HG03095 (cell line): ENCODE data around the gene PRMT5.
A peak's percentile ranks its signal among the peaks of the same experiment; 100 is the strongest.
"Not testable (repeated sequence)": the region's sequence is repeated elsewhere in the genome, so short reads cannot be mapped to it uniquely, and the experiment has no call there.

Experiments used
- ATAC-seq: cut with Tn5 transposase; IDR thresholded peaks from one replicate; pipeline ENCODE4 v1.9.1; 2021; ENCODE audit warnings: moderate library complexity; ENCODE audit not compliant: unreplicated experiment

Gene PRMT5

GRCh38 chr14:22929104-22929960, at the start of gene PRMT5:
PRMT5 (minus strand) TSS chr14:22929376; CDS start chr14:22929361, 15 bp downstream.
- peak; percentile 88 for ATAC-seq

DNA sequence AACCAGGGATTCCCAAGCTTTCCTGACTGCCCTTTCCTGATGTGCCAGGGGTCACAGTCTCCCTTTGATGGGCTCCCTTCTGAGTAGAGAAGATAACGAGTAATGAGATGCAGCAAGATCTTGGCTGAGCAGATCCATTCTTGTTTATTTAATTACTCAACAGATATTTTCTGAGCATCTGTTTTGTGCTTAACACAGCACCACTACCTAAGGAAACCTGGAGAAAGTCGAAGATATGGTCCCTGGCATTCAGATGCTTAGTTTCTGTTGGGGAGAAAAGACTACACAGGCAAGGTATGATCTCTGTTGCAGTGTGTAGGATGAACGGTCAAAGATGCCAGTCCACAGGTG, 49.3 kb upstream of the PRMT5 start:
- no peak for ATAC-seq

DNA sequence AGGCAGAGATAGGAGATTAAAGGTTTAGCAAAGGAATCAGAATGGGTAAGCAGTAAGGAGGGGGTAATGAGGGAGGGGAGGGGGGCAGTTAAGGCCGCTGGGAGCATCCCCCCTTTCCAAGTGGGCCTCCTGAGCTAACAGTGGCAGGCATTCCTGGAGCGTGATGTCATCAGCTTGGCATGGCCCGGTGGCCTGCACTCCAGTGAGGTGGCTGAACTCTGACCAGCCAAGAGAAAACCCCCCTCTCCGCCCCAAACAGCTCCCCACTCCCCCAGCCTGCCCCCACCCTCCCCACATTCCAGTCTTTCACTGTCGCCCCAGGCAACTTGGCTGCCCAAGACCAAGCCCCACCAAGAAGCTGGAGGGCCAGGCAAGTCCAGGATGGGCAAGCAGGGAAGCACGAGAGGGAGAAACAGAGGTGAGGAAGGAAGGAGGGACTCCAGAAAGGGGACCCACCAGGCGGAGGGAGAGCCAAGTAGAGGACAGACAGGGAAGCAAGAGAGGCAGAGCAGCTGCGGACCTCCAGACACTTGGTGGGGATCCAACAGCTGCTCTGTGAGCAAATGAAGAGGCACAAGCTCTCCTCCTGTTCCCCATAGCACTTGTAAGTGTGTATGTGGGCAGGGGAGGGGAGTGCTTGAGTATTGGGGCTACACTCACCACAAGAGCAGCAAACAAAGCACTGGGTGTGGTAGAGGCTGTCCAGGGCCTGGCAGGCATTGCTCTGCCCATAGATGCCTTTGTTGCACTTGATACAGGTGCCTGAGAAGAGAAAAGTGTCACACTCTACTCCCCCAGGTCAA, 48.7 kb upstream of the PRMT5 start:
- no peak for ATAC-seq

- ATAC-seq: no peak
Measured at GRCh38 chr14:22977434-22977683, 48.2 kb upstream of the PRMT5 start.

DNA sequence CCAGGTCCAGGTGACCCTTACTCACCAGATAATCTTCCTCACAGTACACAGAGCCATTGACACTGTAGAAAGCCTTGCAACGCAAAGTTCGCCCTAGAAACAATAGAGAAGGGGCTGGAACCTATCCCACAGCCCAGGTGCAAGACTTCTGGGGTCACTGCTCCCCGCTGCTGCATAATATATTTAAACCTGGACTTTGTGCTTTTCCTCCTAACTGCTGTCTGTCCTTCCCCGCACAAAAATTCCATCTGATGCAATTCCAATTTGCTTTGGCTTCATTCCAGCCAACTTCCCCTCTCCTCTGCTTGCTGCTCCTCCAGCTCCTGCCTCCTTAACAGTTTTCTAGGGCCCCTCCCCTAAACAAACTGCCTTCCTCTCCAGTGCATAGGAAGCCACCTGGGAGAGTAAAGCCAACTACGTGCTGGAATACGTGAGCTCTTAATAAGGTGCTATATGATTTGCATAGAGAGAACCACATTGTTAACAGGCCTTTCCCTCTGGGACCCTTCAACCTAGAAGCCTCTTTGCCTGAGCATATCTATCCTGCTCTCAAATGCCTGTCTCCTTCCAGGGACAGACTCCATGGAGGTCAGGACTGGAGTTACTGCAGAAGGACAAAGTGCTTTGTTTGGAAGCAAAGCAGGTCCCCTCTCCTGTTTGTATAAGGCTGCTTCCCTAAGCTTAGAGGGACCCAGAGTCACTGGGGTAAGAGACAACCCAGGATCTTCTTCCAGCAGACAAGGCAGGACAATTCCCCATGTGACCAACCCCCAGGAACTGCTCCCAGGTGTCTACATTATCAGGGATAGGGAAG, 47.7 kb upstream of the PRMT5 start:
- ATAC-seq: no peak

- ATAC-seq: no peak
Measured at GRCh38 chr14:22974530-22975313, 45.5 kb upstream of the PRMT5 start.

DNA sequence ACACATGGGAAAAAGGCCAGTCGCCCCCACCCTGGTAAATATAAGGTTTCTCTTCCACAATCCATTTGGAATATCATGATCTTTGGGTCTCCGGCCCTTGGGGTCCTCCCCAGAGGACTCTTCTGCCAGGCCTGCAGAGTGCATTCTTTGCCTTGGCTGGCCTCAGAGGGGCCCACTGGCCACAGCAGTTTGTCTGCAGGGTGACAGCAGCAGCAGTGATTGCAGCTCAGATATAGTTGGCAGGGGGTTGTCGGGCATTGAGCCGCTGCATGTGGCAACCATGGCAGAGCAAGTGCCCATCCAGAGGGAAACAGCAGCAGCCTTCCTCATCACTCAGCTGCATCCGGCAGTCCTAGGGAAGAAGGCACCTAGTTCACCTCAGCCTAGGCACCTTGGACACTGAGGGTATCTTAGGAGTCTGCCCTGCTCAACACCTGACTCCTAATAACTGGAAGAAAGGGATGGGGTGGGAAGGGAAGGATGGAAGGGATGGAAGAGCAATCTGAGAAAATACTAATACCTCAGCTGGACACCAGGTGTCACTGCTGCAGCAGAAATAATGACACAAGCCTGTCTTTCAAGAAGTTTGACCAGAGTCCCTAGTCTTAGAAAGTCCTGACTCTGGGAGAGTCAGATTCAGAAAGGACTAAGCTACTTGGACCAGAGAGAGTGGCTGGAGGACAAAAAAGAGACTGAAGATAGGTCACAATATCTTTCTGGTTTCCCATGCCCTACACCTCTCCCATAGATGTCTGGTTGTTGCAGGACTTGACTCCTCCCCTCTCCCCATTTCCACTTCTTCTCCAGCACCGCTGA, 44.2 kb upstream of the PRMT5 start:
- no peak for ATAC-seq

GRCh38 chr14:22972313-22972930, 43.2 kb upstream of the PRMT5 start:
- ATAC-seq: no peak

DNA sequence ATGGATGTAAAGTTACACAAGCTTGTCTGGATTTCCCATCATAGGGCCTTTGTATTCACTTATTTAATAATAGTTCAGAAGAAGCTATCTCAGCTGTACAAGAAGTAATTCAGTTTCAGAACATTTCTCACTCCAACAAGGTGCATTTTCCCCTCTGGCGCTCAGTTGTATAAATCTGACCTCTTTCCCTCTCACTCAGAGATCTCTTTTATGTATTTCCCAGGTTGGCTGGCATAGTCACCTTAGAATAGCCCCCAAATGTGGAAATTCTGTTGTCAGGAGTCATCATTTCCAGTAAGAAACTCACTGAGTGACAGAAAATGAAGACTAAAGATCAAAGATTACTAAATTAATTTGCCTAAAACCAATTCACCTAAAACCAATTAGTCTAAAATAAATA, 42.0 kb upstream of the PRMT5 start:
- no peak for ATAC-seq

DNA sequence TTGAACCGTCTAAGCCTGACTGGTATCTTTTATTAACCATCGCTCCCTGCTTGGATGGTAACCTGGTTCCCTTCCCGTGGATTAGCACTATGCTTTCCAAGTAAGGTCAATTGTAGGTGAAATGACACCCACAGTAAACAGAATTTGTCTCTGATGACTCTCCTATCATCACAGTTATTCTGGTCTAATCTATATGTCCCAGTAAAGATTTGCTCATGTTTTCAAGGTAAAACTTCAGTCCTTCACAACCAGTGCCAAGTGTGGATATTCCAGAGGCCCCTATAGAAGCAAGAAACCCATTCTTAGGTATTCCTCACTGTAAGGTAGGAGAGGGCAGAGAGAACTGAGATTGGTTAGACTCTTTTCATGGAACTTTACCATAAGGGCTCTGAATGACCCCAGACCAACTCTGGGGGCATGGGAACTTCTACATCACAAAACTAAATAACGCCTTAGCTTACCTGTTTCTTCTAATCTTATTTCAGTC, 37.6 kb upstream of the PRMT5 start:
- no peak for ATAC-seq

GRCh38 chr14:22965916-22966782, 37.0 kb upstream of the PRMT5 start:
- not testable (repeated sequence) for ATAC-seq

DNA sequence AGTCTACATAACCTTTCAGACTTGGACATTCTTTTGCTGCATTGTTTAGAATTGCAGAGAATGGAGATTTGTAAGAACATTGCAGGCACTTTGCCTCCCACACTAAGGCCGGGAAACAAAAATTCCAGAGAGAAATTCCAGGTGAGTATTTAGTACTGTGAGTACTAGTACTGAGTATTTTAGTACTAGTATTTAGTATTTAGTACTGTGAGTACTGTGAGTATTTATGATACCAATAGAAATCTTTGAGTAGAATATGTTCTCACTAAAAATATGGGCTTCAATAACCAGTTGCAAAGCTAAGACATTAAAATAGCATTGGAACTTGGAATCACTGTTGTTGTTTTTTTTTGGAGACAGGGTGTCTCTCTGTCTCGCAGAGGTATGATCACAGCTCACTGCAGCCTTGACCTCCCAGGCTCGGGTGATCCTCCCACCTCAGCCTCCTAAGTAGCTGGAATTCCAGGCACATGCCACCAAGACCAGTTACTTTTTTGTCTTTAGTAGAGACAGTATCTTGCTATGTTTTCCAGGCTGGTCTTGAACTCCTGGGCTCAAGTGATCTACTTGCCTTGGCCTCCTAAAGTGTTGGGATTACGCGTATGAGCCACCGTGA, 33.0 kb upstream of the PRMT5 start:
- ATAC-seq: no peak

DNA sequence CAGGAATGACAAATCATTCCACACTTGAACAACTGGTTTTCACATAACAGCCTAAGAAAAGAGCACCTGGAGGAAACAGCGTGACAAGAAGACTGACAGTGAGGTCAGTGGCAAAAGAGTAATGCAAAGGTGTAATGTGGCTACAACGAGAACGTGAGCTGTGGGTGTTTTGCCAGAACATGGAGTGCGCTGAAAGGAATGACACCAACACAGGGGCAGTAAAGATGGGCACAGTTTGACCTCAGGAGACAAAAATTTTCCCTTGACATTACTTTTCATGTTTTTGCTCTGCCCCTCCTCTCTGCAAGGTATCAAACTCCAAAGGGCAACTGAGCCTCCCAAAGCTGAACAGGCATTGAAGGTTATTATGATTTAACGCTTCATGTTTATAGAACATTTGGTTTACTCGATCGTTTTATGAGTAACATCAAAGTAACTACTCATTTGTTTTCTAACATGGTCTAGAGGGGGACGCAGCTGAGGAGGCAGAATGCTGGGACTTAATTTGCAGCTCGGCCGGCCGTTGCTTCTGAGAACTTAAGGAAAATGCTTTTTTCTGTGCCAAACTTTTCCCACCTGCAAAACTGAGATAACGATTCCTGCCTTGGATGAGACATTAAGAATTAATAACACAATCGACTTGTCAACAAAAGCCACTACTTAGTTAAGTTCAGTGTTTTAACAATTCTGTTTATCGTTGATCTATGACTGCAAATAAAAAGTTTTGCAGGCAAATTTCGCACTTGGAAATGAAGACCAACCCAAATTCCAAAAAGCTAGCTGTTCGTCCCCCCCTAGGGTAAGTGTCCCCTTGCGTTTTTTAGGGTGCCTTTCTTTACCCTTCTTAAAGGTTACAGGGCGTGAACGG, 26.8 kb upstream of the PRMT5 start:
- no peak for ATAC-seq

DNA sequence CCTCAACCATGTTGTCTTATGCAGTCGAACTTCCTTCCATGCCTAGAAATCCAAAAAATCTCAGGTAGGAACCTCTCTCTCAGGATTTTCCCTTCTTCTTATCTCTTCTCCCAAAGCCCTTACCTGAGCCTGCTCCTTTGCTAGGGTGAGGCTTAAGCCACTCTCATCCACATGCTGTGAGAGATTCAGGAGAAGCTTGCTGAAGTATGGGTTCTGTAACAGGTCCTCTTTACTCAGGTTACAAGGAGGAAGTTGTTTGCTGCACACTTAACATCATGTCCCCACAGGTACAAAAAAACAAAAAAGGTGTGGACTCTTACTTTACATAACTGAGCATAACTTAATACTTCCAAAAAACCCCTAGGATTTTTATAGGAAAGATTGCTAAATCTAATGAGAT, 23.2 kb upstream of the PRMT5 start:
- no peak for ATAC-seq

- not testable (repeated sequence) for ATAC-seq
Measured at GRCh38 chr14:22951795-22952194, 22.6 kb upstream of the PRMT5 start.

GRCh38 chr14:22945642-22946041, 16.5 kb upstream of the PRMT5 start:
- ATAC-seq: no peak

GRCh38 chr14:22939684-22940083, 10.5 kb upstream of the PRMT5 start:
- ATAC-seq: no peak
